ENCODE data around the gene DOP1A. TPM values are rescaled to one million over a fixed set of nuclear protein-coding genes. Genes with fewer than 3 reads are reported as not detected.
A peak's percentile ranks its signal among the peaks of the same experiment; 100 is the strongest.

Gene DOP1A
- polyA plus RNA-seq, 1 of the 3 experiments (the other 2 are of a cell fraction): 3.4 TPM

DNA sequence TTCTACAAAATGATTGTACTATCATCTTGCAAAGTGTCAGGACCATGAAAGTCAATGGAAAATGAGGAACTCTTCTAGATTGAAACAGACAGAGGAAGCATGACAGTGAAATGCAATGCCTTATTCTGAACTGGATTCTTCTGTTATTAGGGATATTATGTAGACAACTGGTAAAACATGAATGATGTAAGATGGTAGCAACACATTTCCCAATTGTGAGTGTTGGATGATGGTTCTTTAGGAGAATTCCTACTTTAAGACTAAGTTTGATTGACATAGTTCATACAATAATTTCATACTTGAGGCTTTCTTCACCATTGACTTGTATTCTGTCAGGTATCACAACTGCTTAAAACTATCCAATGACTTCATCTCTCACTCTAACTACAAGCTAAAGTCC is 6.3 kb upstream of the DOP1A start:
- no peaks in the 10 kb centered on the region for H3K27me3 ChIP-seq (ENCODE audit: insufficient read depth)
- no peak overlapping the region for H3K27ac ChIP-seq (ENCODE audit: low read depth in 2 of 2, low read length in 1 of 2)
- no peak overlapping the region for H3K4me2 ChIP-seq
- H3K9ac ChIP-seq: no peak overlapping the region
- peaks cover 5 to 16% of the 10 kb centered on the region in 2 experiments for H3K36me3 ChIP-seq (replicated peaks in 1 of 2; ENCODE audit: control insufficient read depth in 1 of 2, insufficient read depth in 2 of 2, low read length in 1 of 2)
- peaks cover 3 to 10% of the 10 kb centered on the region in 2 experiments; a peak in 3 of 4 replicates for H3K4me1 ChIP-seq (ENCODE audit: control insufficient read depth in 1 of 2, insufficient read depth in 2 of 2, low read depth in 1 of 2, low read length in 1 of 2)
- no peaks in the 10 kb centered on the region for H3K9me3 ChIP-seq
- no peak for TF ChIP-seq FOXM1 (IDR thresholded peaks at IDR 0.05; ENCODE audit: low read depth)
- no peak for TF ChIP-seq MXI1 (IDR thresholded peaks at IDR 0.05; ENCODE audit: low read depth, low read length)
- TF ChIP-seq CHD2 (IDR thresholded peaks at IDR 0.05; ENCODE audit: low read length, partially characterized antibody): no peak
- no peak for TF ChIP-seq EZH2phosphoT487 (IDR thresholded peaks at IDR 0.05; ENCODE audit: borderline replicate concordance, low read depth)
- TF ChIP-seq, protein P1, sequence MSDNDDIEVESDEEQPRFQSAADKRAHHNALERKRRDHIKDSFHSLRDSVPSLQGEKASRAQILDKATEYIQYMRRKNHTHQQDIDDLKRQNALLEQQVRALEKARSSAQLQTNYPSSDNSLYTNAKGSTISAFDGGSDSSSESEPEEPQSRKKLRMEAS (IDR thresholded peaks at IDR 0.05; ENCODE audit: low read depth): no peak
- TF ChIP-seq, protein P2, sequence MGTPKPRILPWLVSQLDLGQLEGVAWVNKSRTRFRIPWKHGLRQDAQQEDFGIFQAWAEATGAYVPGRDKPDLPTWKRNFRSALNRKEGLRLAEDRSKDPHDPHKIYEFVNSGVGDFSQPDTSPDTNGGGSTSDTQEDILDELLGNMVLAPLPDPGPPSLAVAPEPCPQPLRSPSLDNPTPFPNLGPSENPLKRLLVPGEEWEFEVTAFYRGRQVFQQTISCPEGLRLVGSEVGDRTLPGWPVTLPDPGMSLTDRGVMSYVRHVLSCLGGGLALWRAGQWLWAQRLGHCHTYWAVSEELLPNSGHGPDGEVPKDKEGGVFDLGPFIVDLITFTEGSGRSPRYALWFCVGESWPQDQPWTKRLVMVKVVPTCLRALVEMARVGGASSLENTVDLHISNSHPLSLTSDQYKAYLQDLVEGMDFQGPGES (IDR thresholded peaks at IDR 0.05; ENCODE audit: low read depth, low read length): no peak
- TF ChIP-seq, protein P3, sequence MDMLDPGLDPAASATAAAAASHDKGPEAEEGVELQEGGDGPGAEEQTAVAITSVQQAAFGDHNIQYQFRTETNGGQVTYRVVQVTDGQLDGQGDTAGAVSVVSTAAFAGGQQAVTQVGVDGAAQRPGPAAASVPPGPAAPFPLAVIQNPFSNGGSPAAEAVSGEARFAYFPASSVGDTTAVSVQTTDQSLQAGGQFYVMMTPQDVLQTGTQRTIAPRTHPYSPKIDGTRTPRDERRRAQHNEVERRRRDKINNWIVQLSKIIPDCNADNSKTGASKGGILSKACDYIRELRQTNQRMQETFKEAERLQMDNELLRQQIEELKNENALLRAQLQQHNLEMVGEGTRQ (IDR thresholded peaks at IDR 0.05; ENCODE audit: borderline replicate concordance, low read depth, low read length): no peak
- CTCF ChIA-PET: interaction anchor here (1.0 kb wide), 1 partner anchor 790 kb away, joined by 5 read pairs; no protein-coding TSS in a partner anchor
- no peak overlapping the region for H3K4me3 ChIP-seq (ENCODE audit: low read depth in 2 of 2, low read length in 1 of 2)
- H3K9me2 ChIP-seq: no peaks in the 10 kb centered on the region
- peaks cover 14% of the 10 kb centered on the region; the same call in 1 of the 2 replicates for H3K79me2 ChIP-seq (ENCODE audit: insufficient read depth)
- H3F3A ChIP-seq (replicated peaks; ENCODE audit: insufficient read depth): peaks cover 3% of the 10 kb centered on the region
- no peaks in the 10 kb centered on the region for H4K20me1 ChIP-seq (ENCODE audit: insufficient read depth)
- DNase-seq: no peak
- no peak overlapping the region for H2AFZ ChIP-seq (ENCODE audit: low read depth)
- POLR2A ChIA-PET: no interaction called here

DNA sequence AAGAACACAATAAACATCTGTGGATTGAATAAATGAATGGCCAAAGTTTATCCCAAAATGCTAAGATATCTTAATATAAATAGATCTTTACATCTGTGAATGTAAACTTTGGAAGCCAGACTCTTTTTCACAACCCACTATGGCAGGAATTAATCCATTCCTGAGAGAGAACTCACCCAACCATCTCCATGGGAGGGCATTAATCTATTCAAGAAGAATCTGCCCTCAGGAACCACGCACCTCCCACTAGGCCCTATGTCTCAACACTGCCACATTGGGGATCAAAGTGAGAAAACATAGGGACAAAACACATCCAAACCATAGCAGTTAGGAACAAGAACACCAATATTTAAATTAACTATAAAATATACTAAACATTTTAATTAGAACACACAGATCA is 5.2 kb upstream of the DOP1A start:
- Histone ChIP-seq H3K27me3 (ENCODE audit: insufficient read depth) (no peaks in the 10 kb centered on the region), H3K4me3 (ENCODE audit: low read depth in 2 of 2, low read length in 1 of 2) (no peak overlapping the region), H2AFZ (ENCODE audit: low read depth) (no peak overlapping the region), H3K4me2 (no peak overlapping the region), H4K20me1 (ENCODE audit: insufficient read depth) (no peaks in the 10 kb centered on the region), H3K27ac (ENCODE audit: low read depth in 2 of 2, low read length in 1 of 2) (peak overlapping the region in 1 of 2 experiments; percentile 30; a peak in 1 of 4 replicates), H3K9me2 (no peaks in the 10 kb centered on the region), H3K36me3 (replicated peaks in 1 of 2; ENCODE audit: control insufficient read depth in 1 of 2, insufficient read depth in 2 of 2, low read length in 1 of 2) (peaks cover 5 to 6% of the 10 kb centered on the region in 2 experiments), H3K4me1 (ENCODE audit: control insufficient read depth in 1 of 2, insufficient read depth in 2 of 2, low read depth in 1 of 2, low read length in 1 of 2) (peaks cover 3 to 10% of the 10 kb centered on the region in 2 experiments; a peak in 3 of 4 replicates), H3K79me2 (ENCODE audit: insufficient read depth) (peaks cover 14% of the 10 kb centered on the region; the same call in 1 of the 2 replicates), H3F3A (replicated peaks; ENCODE audit: insufficient read depth) (peaks cover 4% of the 10 kb centered on the region), H3K9me3 (no peaks in the 10 kb centered on the region), H3K9ac (no peak overlapping the region)
- POLR2A ChIA-PET: no interaction called here
- TF ChIP-seq EP300 (IDR thresholded peaks at IDR 0.05; ENCODE audit: borderline replicate concordance in 1 of 2, low read depth in 1 of 2, low read length in 1 of 2) (no peak), TCF12 (IDR thresholded peaks at IDR 0.05) (0 out of 2 replicates have a peak, but pooled peaks have one; percentile 8)
- CTCF ChIA-PET: interaction anchor here (11.1 kb wide), 1 partner anchor 156 kb away, joined by 328 read pairs; no protein-coding TSS in a partner anchor
- WGBS (ENCODE audit: low lambda C conversion rate): 88% methylated on average over 1 of the region's 1 CpG
- DNase-seq: no peak

All from SK-N-SH (cell line).